H9 (cell line): Measurements from ENCODE around the gene PPP5C. TPM values are rescaled to one million over a fixed set of nuclear protein-coding genes. Genes with fewer than 3 reads are reported as not detected.

Experiments used
- DNase-seq: peaks from one replicate; pipeline ENCODE4 v3.0.0-alpha.2; 2017
- H2AFZ ChIP-seq: one replicate; pipeline ENCODE4 v1.6.1; 2013; ENCODE audit warnings: mild to moderate bottlenecking, low read length, control low read depth, moderate library complexity
- H2AK5ac ChIP-seq: 2 replicates; pipeline ENCODE4 v1.6.1; 2013; ENCODE audit warnings: low read length, control low read depth, mixed read lengths; ENCODE audit not compliant: insufficient read length
- H2BK120ac ChIP-seq: one replicate; pipeline ENCODE4 v1.6.1; 2013; ENCODE audit warnings: low read depth, mild to moderate bottlenecking, low read length, control low read depth, inconsistent platforms; ENCODE audit not compliant: poor library complexity, severe bottlenecking
- H2BK12ac ChIP-seq: 2 replicates; pipeline ENCODE4 v1.6.1; 2013; ENCODE audit warnings: low read length, control low read depth, mixed read lengths, low read depth; ENCODE audit not compliant: insufficient read length
- H2BK15ac ChIP-seq: 2 replicates; pipeline ENCODE4 v1.6.1; 2013; ENCODE audit warnings: low read depth, low read length, control low read depth
- H2BK20ac ChIP-seq: one replicate; pipeline ENCODE4 v1.6.1; 2013; ENCODE audit warnings: low read depth, mild to moderate bottlenecking, low read length, control low read depth, inconsistent platforms; ENCODE audit not compliant: poor library complexity, severe bottlenecking
- H2BK5ac ChIP-seq: 2 replicates; pipeline ENCODE4 v1.6.1; 2013; ENCODE audit warnings: low read length, control low read depth, mixed read lengths; ENCODE audit not compliant: insufficient read length
- H3K14ac ChIP-seq: 2 replicates; pipeline ENCODE4 v1.6.1; 2013; ENCODE audit warnings: low read length, control low read depth; ENCODE audit not compliant: insufficient read depth
- H3K18ac ChIP-seq: 2 replicates; pipeline ENCODE4 v1.6.1; 2013; ENCODE audit warnings: low read depth, mild to moderate bottlenecking, mixed read lengths, low read length, control low read depth; ENCODE audit not compliant: insufficient read length
- H3K23ac ChIP-seq: 2 replicates; pipeline ENCODE4 v1.6.1; 2013; ENCODE audit warnings: low read length, control low read depth, mixed read lengths, low read depth; ENCODE audit not compliant: insufficient read length
- H3K23me2 ChIP-seq: 2 replicates; pipeline ENCODE4 v1.6.1; 2013; ENCODE audit warnings: low read depth, mild to moderate bottlenecking, mixed read lengths, low read length, control low read depth; ENCODE audit not compliant: insufficient read length, poor library complexity, severe bottlenecking
- H3K27ac ChIP-seq: 2 replicates; pipeline ENCODE4 v1.5.1; 2013; ENCODE audit warnings: low read length, control low read depth, mixed read lengths, low read depth; ENCODE audit not compliant: insufficient read length
- H3K27me3 ChIP-seq: 2 replicates; pipeline ENCODE4 v1.6.1; 2013; ENCODE audit warnings: low read length, control low read depth, inconsistent platforms; ENCODE audit not compliant: insufficient read depth
- H3K4ac ChIP-seq: 2 replicates; pipeline ENCODE4 v1.6.1; 2013; ENCODE audit warnings: low read depth, mild to moderate bottlenecking, control low read depth, inconsistent platforms, low read length, moderate library complexity
- H3K4me1 ChIP-seq: 2 replicates; pipeline ENCODE4 v1.6.1; 2013; ENCODE audit warnings: low read length, control low read depth, inconsistent platforms; ENCODE audit not compliant: insufficient read depth
- H3K4me2 ChIP-seq: 2 replicates; pipeline ENCODE4 v1.6.1; 2013; ENCODE audit warnings: low read length, control low read depth, mixed read lengths; ENCODE audit not compliant: insufficient read length, insufficient read depth
- H3K56ac ChIP-seq: 2 replicates; pipeline ENCODE4 v1.6.1; 2013; ENCODE audit warnings: low read depth, mild to moderate bottlenecking, mixed read lengths, low read length, control low read depth; ENCODE audit not compliant: insufficient read length
- H3K79me1 ChIP-seq: 2 replicates; pipeline ENCODE4 v1.6.1; 2013; ENCODE audit warnings: low read depth, mild to moderate bottlenecking, moderate library complexity, low read length, control low read depth, inconsistent platforms; ENCODE audit not compliant: insufficient read depth, poor library complexity, severe bottlenecking
- H3K79me2 ChIP-seq: 2 replicates; pipeline ENCODE4 v1.6.1; 2013; ENCODE audit warnings: low read length, control low read depth, inconsistent platforms; ENCODE audit not compliant: insufficient read depth
- H3K9ac ChIP-seq: 2 replicates; pipeline ENCODE4 v1.6.1; 2013; ENCODE audit warnings: low read length, control low read depth, mixed read lengths; ENCODE audit not compliant: insufficient read length; ENCODE audit errors: extremely low read depth
- H3K9me3 ChIP-seq: one replicate; pipeline ENCODE4 v1.6.1; 2013; ENCODE audit warnings: low read depth, low read length, inconsistent platforms; ENCODE audit not compliant: control insufficient read depth
- H3T11ph ChIP-seq: one replicate; pipeline ENCODE4 v1.6.1; 2013; ENCODE audit warnings: mild to moderate bottlenecking, low read length, control low read depth, inconsistent platforms
- H4K20me1 ChIP-seq: one replicate; pipeline ENCODE4 v1.6.1; 2013; ENCODE audit not compliant: control insufficient read depth, insufficient read length, insufficient read depth
- H4K5ac ChIP-seq: 2 replicates; pipeline ENCODE4 v1.6.1; 2013; ENCODE audit warnings: low read depth, mild to moderate bottlenecking, mixed read lengths, low read length, control low read depth; ENCODE audit not compliant: insufficient read length
- H4K8ac ChIP-seq: replicated peaks from 2 replicates; pipeline ENCODE4 v1.6.1; 2013; ENCODE audit warnings: low read length, control low read depth, mixed read lengths, low read depth; ENCODE audit not compliant: insufficient read length
- H4K91ac ChIP-seq: 2 replicates; pipeline ENCODE4 v1.6.1; 2013; ENCODE audit warnings: low read depth, mild to moderate bottlenecking, moderate library complexity, mixed read lengths, low read length, control low read depth; ENCODE audit not compliant: insufficient read length
- H3K27ac Mint-ChIP-seq, 3 experiments: 2 replicates in 2 of 3; 3 replicates in 1 of 3; pipeline ENCODE4 v1.8.0; 2020 to 2021; ENCODE audit warnings: mixed read lengths in 3 of 3, mild to moderate bottlenecking in 1 of 3, moderate library complexity in 1 of 3
- H3K27me3 Mint-ChIP-seq: 2 replicates; pipeline ENCODE4 v1.8.0; 2021; ENCODE audit warnings: low read depth, mild to moderate bottlenecking, moderate library complexity, mixed read lengths
- H3K36me3 Mint-ChIP-seq, 3 experiments: 2 replicates in 2 of 3; 3 replicates in 1 of 3; pipeline ENCODE4 v1.8.0; 2020 to 2021; ENCODE audit warnings: low read depth in 3 of 3, mixed read lengths in 3 of 3; ENCODE audit not compliant: insufficient read depth in 1 of 3
- H3K4me1 Mint-ChIP-seq, 2 experiments: 2 replicates each; pipeline ENCODE4 v1.8.0; 2020; ENCODE audit warnings: mixed read lengths in 2 of 2
- H3K4me3 Mint-ChIP-seq, 2 experiments: 2 replicates in 1 of 2; 3 replicates in 1 of 2; pipeline ENCODE4 v1.8.0; 2020 to 2021; ENCODE audit warnings: mild to moderate bottlenecking in 2 of 2, mixed read lengths in 2 of 2, moderate library complexity in 1 of 2
- H3K9me3 Mint-ChIP-seq, 2 experiments: 2 replicates in 1 of 2; 3 replicates in 1 of 2; pipeline ENCODE4 v1.8.0; 2020; ENCODE audit warnings: mild to moderate bottlenecking in 2 of 2, mixed read lengths in 2 of 2, moderate library complexity in 1 of 2
- CTCF ChIP-seq: fragments of 200-600 bp; sonication (generic); conservative IDR thresholded peaks from 3 replicates; pipeline ENCODE4 v1.8.0; 2021; ENCODE audit warnings: antibody characterized with exemption, mild to moderate bottlenecking
- WGBS: extraction: QIAGEN DNeasy Blood & Tissue Kit; methylation state at CpG from one replicate; pipeline ENCODE4 v1.1.7; 2013; ENCODE audit warnings: missing lambda C conversion rate, low lambda C conversion rate, mixed read lengths; ENCODE audit not compliant: insufficient read length; ENCODE audit errors: extremely low coverage; 5-methylcytosine and 5-hydroxymethylcytosine counted together
- total RNA-seq: library from RNA; stranded (reverse); gene quantifications from 2 replicates; pipeline ENCODE4 v1.2.1, GENCODE V29; 2021

Gene PPP5C
- total RNA-seq, 1 experiment from 2014 or later: 108 TPM

GRCh38 chr19:46380690-46381089, 33.8 kb downstream of the PPP5C start:
- Histone ChIP-seq H3K9ac (no peak overlapping the region), H4K91ac (no peak overlapping the region), H3K23me2 (no peaks in the 10 kb centered on the region), H3K23ac (no peak overlapping the region), H3K27ac (no peak overlapping the region), H3K4me1 (no peaks in the 10 kb centered on the region), H2BK5ac (no peak overlapping the region), H3K9me3 (no peaks in the 10 kb centered on the region), H2BK15ac (no peak overlapping the region), H3K4ac (no peak overlapping the region), H3K4me2 (no peak overlapping the region), H3K27me3 (no peaks in the 10 kb centered on the region), H2BK20ac (no peak overlapping the region), H3K79me1 (no peaks in the 10 kb centered on the region), H4K8ac (no peak overlapping the region), H4K20me1 (no peaks in the 10 kb centered on the region), H2BK12ac (no peak overlapping the region), H3K79me2 (no peaks in the 10 kb centered on the region; the same call in 1 of the 2 replicates), H2BK120ac (no peak overlapping the region), H2AFZ (no peak overlapping the region), H3K14ac (no peak overlapping the region), H3T11ph (no peak overlapping the region), H2AK5ac (no peak overlapping the region), H3K56ac (no peak overlapping the region), H4K5ac (no peak overlapping the region), H3K18ac (no peak overlapping the region)
- Mint-ChIP-seq H3K36me3 (peaks cover 54 to 93% (median 88%) of the 10 kb centered on the region in 3 experiments), H3K27ac (no peak overlapping the region; a peak in 1 of 7 replicates), H3K27me3 (no peaks in the 10 kb centered on the region; the same call in 1 of the 2 replicates), H3K9me3 (no peaks in the 10 kb centered on the region), H3K4me3 (no peak overlapping the region), H3K4me1 (no peaks in the 10 kb centered on the region; a peak in 1 of 4 replicates)
- no peak for TF ChIP-seq CTCF
- WGBS: no CpG with 5 or more reads among the region's 2 CpGs
- DNase-seq: no peak
